Pancreas (tissue), 10 donors: ENCODE results near the gene PDLIM7. TPM values are rescaled to one million over a fixed set of nuclear protein-coding genes. Genes with fewer than 3 reads are reported as not detected.

Experiments used
- ATAC-seq, 4 donors: fragments of 200-7000 bp; cut with Tn5 transposase; one replicate each; pipeline versions ENCODE4 v1.8.0 to v1.9.1; 2020; ENCODE audit warnings: mild to moderate bottlenecking in 4 of 4, moderate library complexity in 4 of 4
- DNase-seq, 6 donors: peaks; one replicate each; pipeline ENCODE4 v3.0.0-alpha.2; 2020
- FAIRE-seq: peaks from 2 replicates; lab custom pipeline; 2012; peaks lifted over from hg19 to GRCh38; lab: Jason Lieb, UNC
- H3K27ac ChIP-seq, 4 donors: fragments of 200-600 bp; sonication (generic); 1 replicate in 3 of 4; 2 replicates in 1 of 4; pipeline versions ENCODE4 v1.5.0 to v1.8.0; 2020
- H3K27me3 ChIP-seq, 4 donors: fragments of 200-600 bp; one replicate each; pipeline ENCODE4 v1.8.0; 2021
- H3K36me3 ChIP-seq, 3 donors: fragments of 200-600 bp; sonication (generic) in 1 of 3; one replicate each; pipeline versions ENCODE4 v1.5.0 to v1.8.0; 2020 to 2021
- H3K4me1 ChIP-seq, 3 donors: fragments of 200-600 bp; one replicate each; pipeline ENCODE4 v1.8.0; 2021
- H3K4me3 ChIP-seq, 4 donors: fragments of 200-600 bp; sonication (generic) in 2 of 4; one replicate each; pipeline versions ENCODE4 v1.5.0 to v1.8.0; 2020 to 2021
- H3K9me3 ChIP-seq, 4 donors: fragments of 200-600 bp; one replicate each; pipeline ENCODE4 v1.8.0; 2021
- WGBS, 2 donors: extraction: QIAGEN DNeasy Blood & Tissue Kit; methylation state at CpG; one replicate each; pipeline ENCODE4 v1.1.7; 2013; 5-methylcytosine and 5-hydroxymethylcytosine counted together
- intact Hi-C, 3 donors: fragments of 100-400 bp; cut with DNase I; formaldehyde crosslinking; loops; one replicate each; pipeline versions ENCODE4 v1.11.1 to v1.14.2; 2022
- polyA plus RNA-seq, 2 donors: library from polyadenylated mRNA; stranded (reverse); fragments of 200-250 nt; gene quantifications; one replicate each; pipeline ENCODE4 v1.2.3, GENCODE V29; 2013
- total RNA-seq, 6 donors: library from RNA; stranded (reverse); fragmentation: NEBNext Ultra II Directional in 4 of 6; extraction: Animal tissue kit (Norgen Biotek cat#: 25700) in 4 of 6; gene quantifications; one replicate each; pipeline versions ENCODE4 v1.2.1 to v1.2.4, GENCODE V29; 2021 to 2023
- TF ChIP-seq, protein P1 (sequence below), 4 donors: fragments of 200-600 bp; sonication (generic) in 3 of 4; IDR thresholded peaks; one replicate each; pipeline versions ENCODE4 v1.5.0 to v1.8.0; 2021; ENCODE audit warnings: antibody characterized with exemption in 4 of 4
- donor health status: healthy with polysubstance abuse.
- donor health status: DM: no; HTN: no; CAD: no; lungs with moderate emphysema.
- donor health status: DM: no; HTN: no; CAD: no.
- donor health status: control.
- donor health status: control.
- donor health status: Bipolar disorder and iron deficiency.
- donor health status: DM: yes; HTN: yes; CAD: no.
- donor health status: DM: no; HTN: no; CAD: no.
- donor health status: DM: no; HTN: no; CAD: no.
- donor health status: DM: yes; HTN: yes; CAD: no.

PDLIM7 gene
- total and polyA plus RNA-seq, 8 donors: 3.9 to 39.9 (median 11.2) TPM

DNA sequence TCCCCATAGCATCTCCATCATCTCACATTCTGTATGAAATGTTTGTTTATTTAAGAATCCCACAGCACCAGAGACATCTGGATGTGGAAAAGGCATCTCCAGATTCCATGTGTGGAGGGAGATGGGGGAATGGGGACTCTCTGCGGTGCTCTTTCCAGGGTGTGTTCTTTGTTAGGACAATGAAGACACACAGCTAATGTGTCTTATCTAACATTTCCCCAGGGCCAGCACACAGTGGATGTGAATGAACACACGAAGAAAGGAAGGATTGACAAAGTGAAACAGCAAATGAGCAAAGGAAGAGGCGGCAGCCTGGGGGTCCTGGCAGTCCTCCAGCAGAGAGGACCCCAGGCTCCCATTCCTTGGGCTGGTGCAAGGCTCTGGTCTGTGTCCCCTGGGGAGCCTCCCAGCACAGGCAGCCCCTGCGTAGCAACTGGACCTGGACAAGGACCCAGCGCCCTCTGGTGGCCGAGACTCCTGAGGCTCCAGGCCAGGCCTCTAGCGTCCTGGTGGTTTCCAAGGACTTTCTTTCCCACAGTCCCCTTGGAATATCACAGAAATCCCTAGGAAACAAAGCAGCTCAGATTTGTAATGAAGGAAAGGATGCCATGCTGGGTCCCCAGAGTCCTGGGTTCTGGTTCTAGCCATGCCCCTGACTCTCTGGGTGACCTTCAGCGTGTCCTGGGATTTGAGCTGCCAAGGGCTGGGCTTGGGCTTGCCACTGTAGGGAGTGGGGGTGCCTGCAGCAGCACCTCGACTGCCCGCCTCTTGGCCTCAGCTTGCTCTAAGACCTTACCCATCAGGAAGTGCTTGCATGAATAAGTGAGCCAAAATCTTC, 3.5 kb upstream of the PDLIM7 start:
- H3K36me3 ChIP-seq: no peaks in the 10 kb centered on the region
- H3K27ac ChIP-seq: no peak overlapping the region
- intact Hi-C loops: loop anchor here in 2 of 3 donors (5.0 kb wide), 1 partner anchor 109 kb away; no protein-coding TSS in a partner anchor
- no peaks in the 10 kb centered on the region for H3K27me3 ChIP-seq
- ATAC-seq: peak in 3 of 4 donors; percentile 54 to 59 (median 54)
- DNase-seq: peak; percentile 78 to 99 (median 90)
- H3K4me1 ChIP-seq: peaks cover 0 to 5% (median 0%) of the 10 kb centered on the region in 3 donors
- no peak overlapping the region for H3K4me3 ChIP-seq
- no peak for FAIRE-seq
- no peaks in the 10 kb centered on the region for H3K9me3 ChIP-seq
- TF ChIP-seq, protein P1, sequence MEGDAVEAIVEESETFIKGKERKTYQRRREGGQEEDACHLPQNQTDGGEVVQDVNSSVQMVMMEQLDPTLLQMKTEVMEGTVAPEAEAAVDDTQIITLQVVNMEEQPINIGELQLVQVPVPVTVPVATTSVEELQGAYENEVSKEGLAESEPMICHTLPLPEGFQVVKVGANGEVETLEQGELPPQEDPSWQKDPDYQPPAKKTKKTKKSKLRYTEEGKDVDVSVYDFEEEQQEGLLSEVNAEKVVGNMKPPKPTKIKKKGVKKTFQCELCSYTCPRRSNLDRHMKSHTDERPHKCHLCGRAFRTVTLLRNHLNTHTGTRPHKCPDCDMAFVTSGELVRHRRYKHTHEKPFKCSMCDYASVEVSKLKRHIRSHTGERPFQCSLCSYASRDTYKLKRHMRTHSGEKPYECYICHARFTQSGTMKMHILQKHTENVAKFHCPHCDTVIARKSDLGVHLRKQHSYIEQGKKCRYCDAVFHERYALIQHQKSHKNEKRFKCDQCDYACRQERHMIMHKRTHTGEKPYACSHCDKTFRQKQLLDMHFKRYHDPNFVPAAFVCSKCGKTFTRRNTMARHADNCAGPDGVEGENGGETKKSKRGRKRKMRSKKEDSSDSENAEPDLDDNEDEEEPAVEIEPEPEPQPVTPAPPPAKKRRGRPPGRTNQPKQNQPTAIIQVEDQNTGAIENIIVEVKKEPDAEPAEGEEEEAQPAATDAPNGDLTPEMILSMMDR (IDR thresholded peaks at IDR 0.05): peak; percentile 85 to 97 (median 94)
- 11 to 15% methylated on average over 10 of the region's 10 CpGs for WGBS, 2 donors

DNA sequence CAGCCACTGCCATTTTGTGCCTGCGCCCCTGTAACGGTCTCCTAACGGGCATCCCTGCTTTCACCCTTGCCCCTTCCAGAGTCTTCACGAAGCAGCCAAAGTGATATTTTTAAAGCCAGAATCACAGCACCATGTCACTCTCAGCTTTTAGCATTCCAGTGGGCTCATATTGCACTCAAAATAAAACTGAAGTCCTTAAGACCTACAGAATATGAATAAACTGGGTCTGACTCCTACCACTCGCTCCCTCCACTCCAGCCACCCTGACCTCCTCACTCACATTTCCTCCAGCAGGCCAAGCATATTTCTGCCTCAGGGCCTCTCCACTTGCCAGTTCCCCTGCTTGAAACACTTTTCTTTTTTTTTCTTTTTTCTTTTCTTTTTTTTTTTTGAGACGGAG, 2.4 kb upstream of the PDLIM7 start:
- WGBS, 2 donors: 77 to 79% methylated on average over 6 of the region's 6 CpGs
- H3K36me3 ChIP-seq: no peaks in the 10 kb centered on the region
- no peak for ATAC-seq
- DNase-seq: no peak
- no peak overlapping the region for H3K4me3 ChIP-seq
- H3K4me1 ChIP-seq: peaks cover 0 to 5% (median 0%) of the 10 kb centered on the region in 3 donors
- H3K27ac ChIP-seq: no peak overlapping the region
- H3K9me3 ChIP-seq: no peaks in the 10 kb centered on the region
- TF ChIP-seq, protein P1 (IDR thresholded peaks at IDR 0.05): no peak
- no peaks in the 10 kb centered on the region for H3K27me3 ChIP-seq
- intact Hi-C loops: loop anchor here in 2 of 3 donors (5.0 kb wide), 1 partner anchor 108 kb away; no protein-coding TSS in a partner anchor
- FAIRE-seq: no peak

DNA sequence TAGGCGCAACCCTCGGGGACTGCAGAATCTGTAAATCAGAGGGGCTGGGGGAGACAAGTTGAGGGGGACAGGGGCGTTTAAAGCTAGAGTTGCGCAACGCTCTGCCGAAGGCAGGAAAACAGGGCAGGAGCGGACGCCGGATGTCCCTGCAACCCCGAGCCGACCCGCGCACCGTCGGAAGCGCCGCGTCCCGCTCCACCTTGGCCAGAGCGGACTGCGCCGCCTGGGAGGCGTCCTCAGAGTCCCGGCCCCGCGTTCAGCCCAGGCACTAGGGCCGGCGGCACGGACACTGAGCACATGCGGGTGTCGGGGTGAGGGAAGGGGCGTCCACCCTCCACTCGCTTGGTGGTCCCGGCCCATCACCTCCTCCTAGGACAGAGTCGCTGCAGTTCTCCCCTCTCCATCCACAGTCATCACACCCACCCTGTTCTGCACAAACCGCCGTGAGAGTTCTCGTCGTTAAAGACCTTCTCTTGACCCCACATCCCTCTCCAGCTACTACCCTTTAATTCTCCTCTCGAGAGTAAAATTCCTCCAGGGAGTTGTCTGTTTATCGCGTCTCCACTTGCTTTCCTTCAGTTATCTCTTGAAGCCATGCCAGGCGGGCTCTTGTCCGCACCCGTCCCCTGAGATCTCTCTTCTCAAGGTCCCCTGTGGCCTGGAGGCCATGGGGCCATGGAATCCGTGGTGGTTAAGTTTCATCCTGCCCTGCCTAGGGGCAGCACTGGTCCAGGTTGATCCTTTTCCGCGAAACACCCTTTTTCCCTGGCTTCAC, 796 bp upstream of the PDLIM7 start:
- Histone ChIP-seq H3K27me3 (no peaks in the 10 kb centered on the region), H3K27ac (peak overlapping the region in 1 of 4 donors; percentile 27), H3K9me3 (no peaks in the 10 kb centered on the region), H3K4me1 (peaks cover 0 to 5% (median 0%) of the 10 kb centered on the region in 3 donors), H3K36me3 (no peaks in the 10 kb centered on the region), H3K4me3 (peak overlapping the region; percentile 61 to 79 (median 69))
- peak; percentile 7 to 11 (median 7) for ATAC-seq
- peak in 4 of 6 donors; percentile 47 to 83 (median 64) for DNase-seq
- intact Hi-C loops: no loop called here
- WGBS, 2 donors: 9 to 10% methylated on average over 42 to 48 of the region's 48 CpGs
- no peak for FAIRE-seq
- TF ChIP-seq, protein P1 (IDR thresholded peaks at IDR 0.05): no peak

DNA sequence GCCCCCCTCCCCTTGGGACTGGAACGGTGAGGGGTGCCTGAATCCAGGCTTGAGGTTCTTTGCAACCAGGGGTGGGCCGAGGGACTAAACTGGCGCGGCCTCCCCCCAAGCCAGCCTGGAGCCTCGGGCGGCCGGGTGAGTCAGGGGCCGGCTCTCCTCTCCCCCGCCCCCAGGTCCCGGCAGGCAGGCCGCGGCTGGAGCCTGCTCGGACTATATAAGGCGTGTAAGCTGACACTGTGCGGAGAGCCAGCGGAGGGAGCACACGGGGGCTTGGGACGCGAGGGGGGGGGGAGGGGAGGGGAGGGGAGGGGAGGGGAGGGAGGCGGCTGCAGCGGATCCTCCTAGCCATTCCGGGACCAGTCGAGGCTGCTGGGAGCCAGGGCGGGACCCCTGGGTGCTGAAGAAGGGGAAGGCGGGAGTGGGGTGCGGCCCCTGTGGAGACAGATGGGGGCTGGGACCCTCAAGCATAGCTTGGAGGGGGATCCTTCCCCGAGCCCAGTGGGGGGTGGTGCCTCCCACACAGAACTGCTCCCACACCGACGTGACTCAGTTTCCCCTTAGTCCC, 595 bp downstream of the PDLIM7 start:
- Histone ChIP-seq H3K27ac (peak overlapping the region; percentile 31 to 50 (median 46)), H3K9me3 (no peaks in the 10 kb centered on the region), H3K27me3 (no peaks in the 10 kb centered on the region), H3K4me1 (peaks cover 0 to 5% (median 0%) of the 10 kb centered on the region in 3 donors), H3K4me3 (peak overlapping the region; percentile 61 to 79 (median 69)), H3K36me3 (no peaks in the 10 kb centered on the region)
- FAIRE-seq: no peak
- peak in 4 of 6 donors; percentile 52 to 85 (median 72) for DNase-seq
- WGBS, 2 donors: 3 to 4% methylated on average over 24 to 29 of the region's 29 CpGs
- TF ChIP-seq, protein P1 (IDR thresholded peaks at IDR 0.05): no peak
- intact Hi-C loops: no loop called here
- peak; percentile 5 to 22 (median 17) for ATAC-seq
